GM21447 (cell line): ENCODE results near the gene NPDC1.

Experiments
- ATAC-seq: cut with Tn5 transposase; IDR thresholded peaks from one replicate; pipeline ENCODE4 v1.9.1; 2021; ENCODE audit not compliant: unreplicated experiment

The NPDC1 gene

GRCh38 chr9:137046088-137046787 is at the start of gene NPDC1:
NPDC1 (minus strand) TSS chr9:137046177; CDS start chr9:137045989, 188 bp downstream.
- ATAC-seq, result no peak

- no peak for ATAC-seq
These were observed 43.4 kb upstream of the NPDC1 start for GRCh38 chr9:137089232-137089947.

GRCh38 chr9:137088121-137088520 is 42.1 kb upstream of the NPDC1 start:
- no peak for ATAC-seq

GRCh38 chr9:137087409-137087925 is 41.5 kb upstream of the NPDC1 start:
- ATAC-seq, result no peak

GRCh38 chr9:137086531-137087408 is 40.8 kb upstream of the NPDC1 start, which contains the start of gene MAN1B1:
MAN1B1 (plus strand) TSS chr9:137086985; CDS start chr9:137087000, 15 bp downstream.
- peak; percentile 69 for ATAC-seq

- peak; percentile 3 for ATAC-seq
These were observed 40.0 kb upstream of the NPDC1 start for GRCh38 chr9:137085920-137086530.

GRCh38 chr9:137084526-137084925 is 38.5 kb upstream of the NPDC1 start:
- ATAC-seq, result no peak

GRCh38 chr9:137083394-137084004 is 37.5 kb upstream of the NPDC1 start:
- no peak for ATAC-seq

GRCh38 chr9:137082925-137083290 is 36.9 kb upstream of the NPDC1 start:
- ATAC-seq, result no peak

GRCh38 chr9:137082222-137082924 is 36.4 kb upstream of the NPDC1 start:
- no peak for ATAC-seq

- ATAC-seq, result no peak
These were observed 34.5 kb upstream of the NPDC1 start for GRCh38 chr9:137080260-137081122.

GRCh38 chr9:137079401-137079787 is 33.4 kb upstream of the NPDC1 start:
- no peak for ATAC-seq

GRCh38 chr9:137078701-137079400 is 32.9 kb upstream of the NPDC1 start:
- ATAC-seq, result no peak

GRCh38 chr9:137077758-137078693 is 32.0 kb upstream of the NPDC1 start:
- no peak for ATAC-seq

- no peak for ATAC-seq
These were observed 31.2 kb upstream of the NPDC1 start, which contains the start of gene UAP1L1 for GRCh38 chr9:137077010-137077747. UAP1L1 (plus strand) TSS chr9:137077517; CDS start chr9:137077533, 16 bp downstream.

GRCh38 chr9:137076636-137077009 is 30.6 kb upstream of the NPDC1 start:
- no peak for ATAC-seq
